ENCODE data around the gene ABI3BP.

The ABI3BP gene

GRCh38 chr3:100882571-100882984 is 110.6 kb downstream of the ABI3BP start:
- no peak for DNase-seq

- DNase-seq = no peak
Observed at GRCh38 chr3:100880845-100881244, 112.4 kb downstream of the ABI3BP start.

DNA sequence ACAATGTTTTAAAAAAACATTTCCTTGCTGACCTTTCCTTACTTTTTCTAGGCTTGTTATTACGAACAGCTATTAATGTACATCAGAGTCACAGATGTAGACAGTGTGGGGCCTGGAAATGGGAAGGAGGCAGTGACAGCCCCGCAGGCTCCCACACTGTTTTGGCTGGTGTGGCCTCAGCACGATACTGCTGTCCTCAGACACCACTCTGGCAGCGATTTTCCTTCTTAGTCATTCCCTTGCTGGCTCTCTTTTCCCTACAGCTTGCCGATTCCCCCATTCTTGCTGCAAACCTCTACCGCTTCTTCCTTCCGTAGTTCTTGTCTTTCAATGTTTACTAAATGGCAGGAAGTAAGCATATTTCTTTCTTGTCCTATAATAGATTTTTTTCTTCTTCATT is 113.1 kb downstream of the ABI3BP start:
- DNase-seq = no peak

DNA sequence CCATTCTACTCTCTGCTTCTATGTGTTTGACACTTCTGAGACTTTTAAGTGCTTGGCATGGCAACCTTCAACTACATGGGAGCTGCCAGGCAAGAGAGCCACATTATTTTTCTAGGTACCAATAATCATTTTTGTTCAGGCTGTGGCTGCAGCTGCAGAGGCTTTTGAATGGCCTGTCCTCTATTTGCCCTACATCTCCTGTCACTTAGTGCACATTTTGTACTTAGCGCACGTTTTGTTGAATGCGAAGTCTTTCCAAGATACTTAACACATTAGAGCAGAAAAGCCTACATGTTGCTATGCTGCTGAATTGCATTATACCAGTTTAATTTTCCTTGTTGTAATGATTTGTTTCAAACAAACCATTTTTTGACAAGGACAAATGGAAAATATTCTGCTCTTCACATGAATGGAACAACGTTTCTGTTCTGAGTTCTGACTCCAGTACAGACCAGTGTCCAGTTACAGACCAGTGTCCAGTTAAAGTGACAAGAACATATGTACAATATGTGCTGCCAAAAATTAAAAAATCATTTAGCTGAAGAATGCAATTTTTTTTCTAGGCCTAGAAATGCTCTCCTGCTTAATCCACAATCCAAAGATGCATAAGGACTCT is 113.9 kb downstream of the ABI3BP start:
- DNase-seq = no peak

- no peak for DNase-seq
Observed at GRCh38 chr3:100877286-100877685, 115.9 kb downstream of the ABI3BP start.

- DNase-seq = peak; percentile 11
Observed at GRCh38 chr3:100875239-100875638, 118.0 kb downstream of the ABI3BP start.

- peak; percentile 43 for DNase-seq
Observed at GRCh38 chr3:100873611-100874010, 119.6 kb downstream of the ABI3BP start.

- peak; percentile 6 for DNase-seq
Observed at GRCh38 chr3:100871306-100871705, 121.9 kb downstream of the ABI3BP start.

- DNase-seq = no peak
Observed at GRCh38 chr3:100869787-100870186, 123.4 kb downstream of the ABI3BP start.

DNA sequence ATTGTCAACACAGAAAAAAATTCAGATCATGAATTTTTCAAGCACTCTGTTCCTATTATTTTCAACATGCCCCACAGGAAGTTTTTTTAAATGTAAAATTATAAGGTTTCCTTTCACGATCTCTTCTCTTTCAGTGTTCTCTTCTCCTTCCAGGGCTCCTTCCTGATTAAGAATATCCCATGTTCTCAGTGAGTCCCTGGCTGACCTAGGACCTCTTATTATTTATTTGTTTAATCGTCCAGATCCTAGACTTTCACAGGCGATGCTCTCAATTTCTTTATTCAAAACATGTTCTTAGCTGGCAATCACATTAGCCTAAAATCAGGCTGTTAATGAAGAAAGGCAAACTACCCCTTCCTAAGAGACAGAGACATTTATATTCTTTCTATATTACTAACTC is 124.3 kb downstream of the ABI3BP start:
- DNase-seq = no peak

- no peak for DNase-seq
Observed at GRCh38 chr3:100868096-100868495, 125.1 kb downstream of the ABI3BP start.

DNA sequence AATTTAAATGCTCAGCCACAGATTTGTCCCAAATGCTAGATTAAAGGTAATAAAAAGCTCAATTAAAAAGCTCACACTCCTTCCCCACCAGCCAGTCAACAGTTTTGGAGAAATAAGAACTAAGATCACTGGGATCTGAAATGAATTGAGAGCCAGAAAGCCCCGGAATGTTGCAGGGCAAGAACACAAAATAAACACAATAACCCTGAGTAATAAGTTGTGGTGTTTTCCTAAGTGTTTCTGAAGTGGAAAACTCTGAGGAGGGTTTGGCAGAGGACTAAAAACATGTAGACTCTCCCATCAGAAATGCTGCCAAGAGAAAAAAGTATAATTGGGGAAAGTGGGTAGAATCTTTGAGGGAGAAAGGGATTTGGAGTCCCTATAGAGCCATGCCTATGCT is 127.8 kb downstream of the ABI3BP start:
- DNase-seq = no peak

DNA sequence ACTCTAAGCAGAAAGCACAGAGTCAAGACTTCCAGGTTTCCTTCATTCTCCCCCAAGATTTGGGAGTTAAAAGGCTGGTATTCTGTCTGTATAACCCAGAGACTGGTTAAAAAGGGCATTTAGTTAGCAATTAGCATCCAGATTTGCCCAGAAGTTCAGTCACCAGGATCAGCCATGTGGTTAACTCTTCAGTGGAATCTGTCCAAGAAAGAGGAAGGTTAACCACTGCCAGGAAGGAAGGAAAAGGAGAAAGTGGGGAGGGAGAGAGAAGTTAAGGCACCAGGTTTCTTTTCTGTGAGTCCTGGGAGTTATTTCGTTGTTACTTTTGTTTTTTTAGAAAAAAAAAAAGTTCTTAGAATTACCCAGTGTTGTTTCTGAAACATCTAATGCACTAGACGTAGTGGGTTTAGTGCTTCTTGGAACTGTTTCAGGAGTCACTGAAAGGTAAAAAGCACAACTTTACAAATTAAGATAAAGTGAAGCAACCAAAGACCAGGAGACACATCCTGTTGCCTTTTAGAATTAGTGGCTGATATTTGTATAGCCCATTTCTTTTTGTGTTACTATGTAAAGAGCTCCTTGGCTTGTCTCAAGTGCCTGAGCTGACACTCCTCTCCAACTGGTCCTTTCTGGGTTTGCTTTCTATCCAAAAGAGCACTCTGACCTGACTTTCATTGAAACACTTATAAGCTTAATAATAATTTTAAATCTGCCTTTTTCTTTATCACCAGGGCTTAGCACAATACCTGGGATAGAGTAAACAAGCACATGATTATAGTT is 128.6 kb downstream of the ABI3BP start:
- no peak for DNase-seq

DNA sequence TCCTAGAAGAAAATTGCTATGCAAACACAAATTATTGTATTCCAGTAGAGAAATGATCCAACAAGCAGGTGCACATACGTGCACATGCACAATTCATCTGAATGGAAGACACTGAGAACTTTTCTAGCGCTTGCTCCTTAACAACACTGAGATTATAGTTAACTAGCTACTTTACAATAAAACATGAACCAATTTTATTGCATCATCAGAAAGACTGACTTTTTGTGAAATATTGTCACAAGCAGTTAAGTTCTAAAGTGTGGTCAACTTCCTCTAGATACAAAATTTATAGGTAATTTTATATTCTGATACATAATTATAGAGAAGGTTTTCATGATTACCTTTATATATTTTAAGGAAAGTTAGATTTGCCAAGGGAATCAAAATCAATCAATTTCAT is 135.4 kb downstream of the ABI3BP start:
- no peak for DNase-seq

DNA sequence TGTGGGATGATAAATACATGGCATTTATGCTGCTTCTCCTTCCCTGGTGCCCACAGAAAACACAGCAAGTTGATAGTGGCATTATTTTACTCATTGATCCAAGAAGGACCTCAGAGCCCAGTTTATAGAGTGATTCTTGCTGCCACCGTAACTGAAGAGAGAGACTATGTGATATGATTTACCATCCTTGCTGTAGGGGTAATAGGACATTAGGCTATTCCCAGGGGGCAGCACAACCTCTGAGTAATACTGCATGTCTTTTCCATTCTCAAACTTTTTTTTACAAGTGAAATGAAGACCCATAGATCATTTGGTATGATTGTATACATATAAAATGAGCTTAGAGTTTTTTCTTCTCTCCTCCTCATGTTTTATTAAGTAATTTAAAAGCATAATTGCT is 136.4 kb downstream of the ABI3BP start:
- DNase-seq = no peak

DNA sequence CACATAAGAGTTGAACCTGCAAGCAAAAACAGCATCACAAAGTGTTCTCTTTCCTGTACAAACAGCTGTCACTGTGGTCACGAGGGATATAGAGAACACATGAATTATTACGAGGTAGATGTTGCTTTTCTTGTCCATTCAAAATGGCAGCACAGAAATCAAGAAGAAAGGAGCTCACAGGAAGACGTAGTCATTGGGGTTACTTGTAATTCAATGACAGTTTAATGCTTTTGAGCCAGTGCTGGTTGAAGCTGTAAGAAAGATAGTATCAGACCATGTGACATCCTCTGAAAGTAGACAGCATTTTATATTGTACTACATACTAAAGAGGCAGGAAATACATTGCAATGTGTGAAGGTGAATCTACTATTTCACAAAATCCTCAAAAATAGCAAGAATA is 140.4 kb downstream of the ABI3BP start:
- peak; percentile 9 for DNase-seq

- no peak for DNase-seq
Observed at GRCh38 chr3:100850701-100851100, 142.5 kb downstream of the ABI3BP start.

GRCh38 chr3:100850156-100850555 is 143.1 kb downstream of the ABI3BP start:
- DNase-seq = no peak

DNA sequence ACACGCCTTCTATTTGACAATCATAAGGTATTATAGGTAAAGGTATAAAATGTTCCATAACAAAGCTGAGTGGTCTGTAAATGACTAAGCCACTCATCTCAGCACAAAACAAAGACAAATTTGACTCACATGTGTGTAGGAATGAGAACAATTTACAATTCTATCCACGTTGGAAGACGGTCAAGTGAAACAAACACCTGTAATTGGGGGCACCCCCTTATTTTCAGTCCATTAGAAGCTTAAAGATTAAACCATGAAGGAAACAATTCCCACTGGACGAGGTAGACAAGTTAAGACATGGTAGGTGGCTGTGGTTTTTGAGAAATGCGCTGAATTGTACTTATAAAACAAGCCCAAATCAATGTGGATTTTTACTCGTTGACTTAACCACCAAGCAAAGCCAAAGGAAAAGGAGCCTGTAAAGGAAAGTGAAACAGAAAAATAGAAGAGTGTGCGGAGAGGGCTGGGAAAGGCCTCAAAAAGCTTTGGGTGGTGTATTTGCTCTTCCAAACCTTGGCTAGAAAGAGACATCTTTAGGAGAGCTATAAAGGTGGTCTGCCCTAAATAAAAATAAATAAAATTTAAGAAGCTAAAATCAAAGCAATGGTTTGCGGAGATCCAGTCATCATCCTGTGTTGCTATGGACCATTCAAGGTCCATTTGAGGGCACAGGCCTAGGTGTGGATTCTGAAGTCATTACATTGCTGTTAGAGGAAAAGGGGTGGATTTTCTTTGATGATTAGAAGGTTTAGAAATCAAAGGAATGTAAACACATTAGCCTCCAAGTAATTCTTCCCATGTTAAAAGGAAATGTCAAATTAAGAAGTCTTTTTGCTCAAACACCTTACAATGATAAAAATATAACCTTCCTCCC is 148.9 kb downstream of the ABI3BP start:
- DNase-seq = no peak

- no peak for DNase-seq
Observed at GRCh38 chr3:100838157-100838556, 155.1 kb downstream of the ABI3BP start.

DNA sequence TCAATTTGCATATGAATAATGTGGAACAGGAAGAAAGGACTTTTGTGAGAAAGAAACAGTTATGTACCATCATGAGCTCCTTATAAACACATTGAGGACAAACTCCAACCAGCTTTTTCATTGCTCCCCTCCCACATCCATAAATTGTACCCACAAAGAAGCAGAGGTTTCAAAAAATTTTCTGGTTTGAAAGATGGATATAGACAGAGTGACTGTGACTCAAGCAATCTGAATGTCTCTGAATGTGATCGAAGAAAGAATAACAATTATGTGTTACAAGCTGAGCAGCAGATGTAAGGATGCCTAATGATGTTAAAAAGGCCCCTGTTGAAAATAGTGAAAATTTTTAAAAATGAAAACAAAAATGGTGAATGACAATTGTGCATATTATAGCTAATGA is 156.6 kb downstream of the ABI3BP start:
- no peak for DNase-seq

GRCh38 chr3:100834332-100834731 is 158.9 kb downstream of the ABI3BP start:
- no peak for DNase-seq

- no peak for DNase-seq
Observed at GRCh38 chr3:100833483-100833882, 159.7 kb downstream of the ABI3BP start.

- no peak for DNase-seq
Observed at GRCh38 chr3:100831629-100832028, 161.6 kb downstream of the ABI3BP start.
